RPMI8226 (cell line): ENCODE results near the gene LGI4.
"Not testable (repeated sequence)": the region's sequence is repeated elsewhere in the genome, so short reads cannot be mapped to it uniquely, and the experiment has no call there.

ENCODE experiments used
- DNase-seq: peaks from one replicate; pipeline ENCODE4 v3.0.0-alpha.2; 2015

Gene LGI4

GRCh38 chr19:35105047-35105410, 29.8 kb downstream of the LGI4 start:
- no peak for DNase-seq

- DNase-seq = no peak
Observed at GRCh38 chr19:35104361-35104760, 30.5 kb downstream of the LGI4 start.

GRCh38 chr19:35103614-35104013, 31.2 kb downstream of the LGI4 start:
- not testable (repeated sequence) for DNase-seq

GRCh38 chr19:35101949-35102348, 32.9 kb downstream of the LGI4 start:
- not testable (repeated sequence) for DNase-seq

GRCh38 chr19:35100588-35101533, 34.0 kb downstream of the LGI4 start:
- DNase-seq = no peak

- DNase-seq = no peak
Observed at GRCh38 chr19:35099897-35100275, 35.0 kb downstream of the LGI4 start.

- DNase-seq = no peak
Observed at GRCh38 chr19:35099155-35099896, 35.5 kb downstream of the LGI4 start.

GRCh38 chr19:35098413-35099049, 36.3 kb downstream of the LGI4 start:
- peak; percentile 66 for DNase-seq

GRCh38 chr19:35095667-35096368, 39.0 kb downstream of the LGI4 start:
- DNase-seq = no peak

- DNase-seq = no peak
Observed at GRCh38 chr19:35094656-35095055, 40.2 kb downstream of the LGI4 start.

- no peak for DNase-seq
Observed at GRCh38 chr19:35093941-35094647, 40.8 kb downstream of the LGI4 start.

GRCh38 chr19:35093430-35093829, 41.4 kb downstream of the LGI4 start:
- DNase-seq = no peak

- peak; percentile 58 for DNase-seq
Observed at GRCh38 chr19:35090506-35091214, 44.2 kb downstream of the LGI4 start.

GRCh38 chr19:35090160-35090505, 44.7 kb downstream of the LGI4 start:
- DNase-seq = no peak

- DNase-seq = no peak
Observed at GRCh38 chr19:35089554-35089953, 45.3 kb downstream of the LGI4 start.

- DNase-seq = no peak
Observed at GRCh38 chr19:35088131-35088913, 46.5 kb downstream of the LGI4 start.

- DNase-seq = no peak
Observed at GRCh38 chr19:35087393-35087792, 47.5 kb downstream of the LGI4 start.

- DNase-seq = no peak
Observed at GRCh38 chr19:35086455-35086854, 48.4 kb downstream of the LGI4 start.

- no peak for DNase-seq
Observed at GRCh38 chr19:35085947-35086346, 48.9 kb downstream of the LGI4 start.

- DNase-seq = no peak
Observed at GRCh38 chr19:35084509-35084762, 50.4 kb downstream of the LGI4 start.
